ENCODE data around the gene ABR. TPM values are rescaled to one million over a fixed set of nuclear protein-coding genes. Genes with fewer than 3 reads are reported as not detected.
"Not testable (repeated sequence)": the region's sequence is repeated elsewhere in the genome, so short reads cannot be mapped to it uniquely, and the experiment has no call there.

ABR gene
- total RNA-seq, 1 experiment from 2014 or later: 42.2 TPM

- DNase-seq (ENCODE audit: low read depth): peak; percentile 31
These were observed 32.1 kb downstream of the ABR start for GRCh38 chr17:1147664-1148063.

- no peak for DNase-seq (ENCODE audit: low read depth)
These were observed 33.1 kb downstream of the ABR start for GRCh38 chr17:1146561-1147265.

GRCh38 chr17:1145311-1145986 lies 34.3 kb downstream of the ABR start:
- no peak for DNase-seq (ENCODE audit: low read depth)

GRCh38 chr17:1144162-1144561 lies 35.6 kb downstream of the ABR start:
- no peak for DNase-seq (ENCODE audit: low read depth)

GRCh38 chr17:1143573-1143972 lies 36.2 kb downstream of the ABR start:
- DNase-seq (ENCODE audit: low read depth): no peak

GRCh38 chr17:1142561-1142971 lies 37.2 kb downstream of the ABR start:
- DNase-seq (ENCODE audit: low read depth): no peak

- no peak for DNase-seq (ENCODE audit: low read depth)
These were observed 42.3 kb downstream of the ABR start for GRCh38 chr17:1137465-1137894.

GRCh38 chr17:1136748-1137147 lies 43.0 kb downstream of the ABR start:
- DNase-seq (ENCODE audit: low read depth): no peak

GRCh38 chr17:1134634-1135324 lies 45.0 kb downstream of the ABR start:
- no peak for DNase-seq (ENCODE audit: low read depth)

- DNase-seq (ENCODE audit: low read depth): no peak
These were observed 49.6 kb downstream of the ABR start for GRCh38 chr17:1130191-1130590.

GRCh38 chr17:1128463-1128862 lies 51.3 kb downstream of the ABR start:
- DNase-seq (ENCODE audit: low read depth): not testable (repeated sequence)

- DNase-seq (ENCODE audit: low read depth): no peak
These were observed 52.8 kb downstream of the ABR start for GRCh38 chr17:1126801-1127550.

- no peak for DNase-seq (ENCODE audit: low read depth)
These were observed 53.5 kb downstream of the ABR start for GRCh38 chr17:1126250-1126797.

- DNase-seq (ENCODE audit: low read depth): no peak
These were observed 54.0 kb downstream of the ABR start for GRCh38 chr17:1125788-1126145.

GRCh38 chr17:1124896-1125787 lies 54.6 kb downstream of the ABR start:
- no peak for DNase-seq (ENCODE audit: low read depth)

- no peak for DNase-seq (ENCODE audit: low read depth)
These were observed 55.7 kb downstream of the ABR start for GRCh38 chr17:1123921-1124715.

- no peak for DNase-seq (ENCODE audit: low read depth)
These were observed 56.4 kb downstream of the ABR start for GRCh38 chr17:1123393-1123831.

- peak; percentile 54 for DNase-seq (ENCODE audit: low read depth)
These were observed 57.0 kb downstream of the ABR start for GRCh38 chr17:1122533-1123392.

GRCh38 chr17:1121442-1121817 lies 58.4 kb downstream of the ABR start:
- not testable (repeated sequence) for DNase-seq (ENCODE audit: low read depth)

Measured in RPMI7951 (cell line).